ENCODE measurements around the gene STARD3. TPM values are rescaled to one million over a fixed set of nuclear protein-coding genes. Genes with fewer than 3 reads are reported as not detected.

STARD3 gene
- total and polyA plus RNA-seq, 2 of the 13 experiments (the other 11 are each of a cell fraction or from before 2014, with no cell fraction given), result 34.6 to 100 TPM

DNA sequence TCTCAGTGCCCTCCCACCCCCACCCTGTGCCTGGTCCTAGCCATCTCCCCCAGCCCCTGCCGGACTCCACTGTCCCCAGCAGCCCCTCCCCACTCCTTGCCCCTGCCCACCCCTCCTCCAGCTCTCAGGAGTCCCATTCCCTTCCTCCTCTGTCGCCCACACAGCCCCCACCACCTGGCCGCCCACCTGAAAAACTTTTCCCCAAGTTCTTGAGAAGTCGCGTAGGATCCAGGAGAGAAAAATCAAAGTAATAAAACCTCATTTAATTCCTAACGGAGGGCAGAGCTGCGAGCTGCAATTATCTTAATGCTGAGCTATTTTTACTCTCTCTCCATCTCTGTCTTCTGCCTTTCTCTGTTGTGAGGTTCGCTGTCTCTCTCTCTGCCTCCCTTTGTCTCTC lies 12.6 kb upstream of the STARD3 start (continued):
- TF ChIP-seq, protein P1, sequence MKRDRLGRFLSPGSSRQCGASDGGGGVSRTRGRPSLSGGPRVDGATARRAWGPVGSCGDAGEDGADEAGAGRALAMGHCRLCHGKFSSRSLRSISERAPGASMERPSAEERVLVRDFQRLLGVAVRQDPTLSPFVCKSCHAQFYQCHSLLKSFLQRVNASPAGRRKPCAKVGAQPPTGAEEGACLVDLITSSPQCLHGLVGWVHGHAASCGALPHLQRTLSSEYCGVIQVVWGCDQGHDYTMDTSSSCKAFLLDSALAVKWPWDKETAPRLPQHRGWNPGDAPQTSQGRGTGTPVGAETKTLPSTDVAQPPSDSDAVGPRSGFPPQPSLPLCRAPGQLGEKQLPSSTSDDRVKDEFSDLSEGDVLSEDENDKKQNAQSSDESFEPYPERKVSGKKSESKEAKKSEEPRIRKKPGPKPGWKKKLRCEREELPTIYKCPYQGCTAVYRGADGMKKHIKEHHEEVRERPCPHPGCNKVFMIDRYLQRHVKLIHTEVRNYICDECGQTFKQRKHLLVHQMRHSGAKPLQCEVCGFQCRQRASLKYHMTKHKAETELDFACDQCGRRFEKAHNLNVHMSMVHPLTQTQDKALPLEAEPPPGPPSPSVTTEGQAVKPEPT (CRISPR knock-in tag; IDR thresholded peaks at IDR 0.05; ENCODE audit: low read depth), result no peak
- TF ChIP-seq AHDC1 (CRISPR knock-in tag; IDR thresholded peaks at IDR 0.05; ENCODE audit: borderline replicate concordance) (no peak), ERF (CRISPR knock-in tag; IDR thresholded peaks at IDR 0.05) (no peak), XRCC5 (optimal IDR thresholded peaks at IDR 0.05; ENCODE audit: low read length) (no peak), ZNF318 (CRISPR knock-in tag; IDR thresholded peaks at IDR 0.05) (no peak), ZNF280D (CRISPR knock-in tag; IDR thresholded peaks at IDR 0.05) (no peak), PHF8 (CRISPR knock-in tag; IDR thresholded peaks at IDR 0.05) (no peak), PAF1 (CRISPR knock-in tag; IDR thresholded peaks at IDR 0.05) (no peak), ZZZ3 (CRISPR knock-in tag; IDR thresholded peaks at IDR 0.05; ENCODE audit: borderline replicate concordance) (no peak)

Data from HepG2 (cell line).